ENCODE data around the gene ZNF562. TPM values are rescaled to one million over a fixed set of nuclear protein-coding genes. Genes with fewer than 3 reads are reported as not detected.

The ZNF562 gene
- total RNA-seq, 1 experiment from 2014 or later: 27.1 TPM

Other genes with a start within 250 kb of the ZNF562 start
- gene ZNF266, start 239.5 kb downstream of the ZNF562 start, total RNA-seq (2014; rRNA removed; shearing (Covaris generic)): 10.4 and 11.3 TPM in 2 replicates
- gene ZNF560, start 176.5 kb downstream of the ZNF562 start, total RNA-seq (2014; rRNA removed; shearing (Covaris generic)): 0.69 and 0.90 TPM in 2 replicates
- gene ZNF426, start 136.5 kb downstream of the ZNF562 start, total RNA-seq (2014; rRNA removed; shearing (Covaris generic)): 11.4 and 11.6 TPM in 2 replicates
- gene ZNF121, start 90.6 kb downstream of the ZNF562 start, total RNA-seq (2014; rRNA removed; shearing (Covaris generic)): 52.8 and 57.2 TPM in 2 replicates
- gene ZNF561, start 53.9 kb downstream of the ZNF562 start, total RNA-seq (2014; rRNA removed; shearing (Covaris generic)): 16.4 and 19.9 TPM in 2 replicates
- gene ZNF846, start 93.6 kb upstream of the ZNF562 start, total RNA-seq (2014; rRNA removed; shearing (Covaris generic)): 2.0 and 3.3 TPM in 2 replicates
- gene FBXL12, start 144.0 kb upstream of the ZNF562 start, total RNA-seq (2014; rRNA removed; shearing (Covaris generic)): 9.6 and 11.5 TPM in 2 replicates
- 182 and 207 TPM in 2 replicates for gene UBL5, start 152.8 kb upstream of the ZNF562 start, total RNA-seq (2014; rRNA removed; shearing (Covaris generic))
- 77.2 and 79.2 TPM in 2 replicates for gene PIN1, start 160.2 kb upstream of the ZNF562 start, total RNA-seq (2014; rRNA removed; shearing (Covaris generic))